GM18907 (cell line): Measurements from ENCODE around the gene EVX2.
A peak's percentile ranks its signal among the peaks of the same experiment; 100 is the strongest.

ENCODE experiments used
- ATAC-seq: cut with Tn5 transposase; IDR thresholded peaks from one replicate; pipeline ENCODE4 v1.9.1; 2021; ENCODE audit warnings: mild to moderate bottlenecking, moderate library complexity; ENCODE audit not compliant: unreplicated experiment

The EVX2 gene

GRCh38 chr2:176096243-176096985, 12.7 kb upstream of the EVX2 start:
- no peak for ATAC-seq

GRCh38 chr2:176095421-176095820, 11.7 kb upstream of the EVX2 start:
- no peak for ATAC-seq

DNA sequence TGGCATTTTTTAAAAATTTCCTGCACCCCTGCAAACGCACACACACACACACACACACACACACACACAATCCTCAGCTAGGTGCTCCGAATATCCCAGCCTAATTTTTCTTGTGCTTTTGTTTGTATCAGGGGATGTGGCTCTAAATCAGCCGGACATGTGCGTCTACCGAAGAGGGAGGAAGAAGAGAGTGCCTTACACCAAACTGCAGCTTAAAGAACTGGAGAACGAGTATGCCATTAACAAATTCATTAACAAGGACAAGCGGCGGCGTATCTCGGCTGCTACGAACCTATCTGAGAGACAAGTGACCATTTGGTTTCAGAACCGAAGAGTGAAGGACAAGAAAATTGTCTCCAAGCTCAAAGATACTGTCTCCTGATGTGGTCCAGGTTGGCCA, 10.6 kb upstream of the EVX2 start:
- ATAC-seq = no peak

DNA sequence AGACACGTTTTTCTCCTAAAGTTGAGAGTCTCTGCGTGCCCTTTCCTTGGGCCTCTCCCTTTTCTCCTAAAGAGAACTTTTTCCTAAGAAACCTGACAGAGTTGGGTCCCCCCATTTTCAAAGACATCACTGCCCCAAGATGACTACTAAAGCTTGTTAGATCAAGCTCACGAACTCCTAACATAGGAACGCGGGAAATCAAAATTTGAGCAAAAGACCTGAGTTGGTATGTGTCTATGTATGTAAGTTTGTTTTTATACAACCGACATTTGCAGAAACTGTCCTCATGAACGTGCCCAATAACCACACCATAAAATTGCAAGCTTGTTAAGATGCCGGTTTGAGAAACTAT, 10.1 kb upstream of the EVX2 start:
- ATAC-seq = no peak

- ATAC-seq = no peak
Observed at GRCh38 chr2:176093145-176093897, 9.6 kb upstream of the EVX2 start.

- no peak for ATAC-seq
Observed at GRCh38 chr2:176092270-176093144, 8.7 kb upstream of the EVX2 start, which contains the start of gene HOXD13. HOXD13 (plus strand) TSS chr2:176092721; CDS start chr2:176092891, 170 bp downstream.

GRCh38 chr2:176091329-176092258, 7.8 kb upstream of the EVX2 start:
- ATAC-seq = no peak

DNA sequence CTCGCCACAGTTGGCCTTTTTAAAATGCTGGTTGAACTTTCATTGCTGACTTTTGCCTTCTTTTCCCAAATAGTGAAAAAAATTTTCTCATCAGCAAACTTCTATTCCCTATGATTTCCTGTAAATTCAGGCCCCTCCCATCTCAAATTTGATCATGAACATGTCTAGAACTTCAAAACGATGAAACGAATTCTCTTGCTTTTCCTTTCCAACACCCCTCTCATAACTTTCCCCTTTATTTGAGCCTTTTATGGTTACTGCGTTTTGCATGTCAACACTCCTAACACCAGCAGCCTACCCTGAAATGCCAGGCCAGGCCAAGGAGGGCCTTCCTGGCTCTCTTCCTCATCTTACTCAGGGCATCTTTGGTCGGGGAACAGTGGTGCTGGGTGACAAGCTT, 7.1 kb upstream of the EVX2 start:
- ATAC-seq = no peak

DNA sequence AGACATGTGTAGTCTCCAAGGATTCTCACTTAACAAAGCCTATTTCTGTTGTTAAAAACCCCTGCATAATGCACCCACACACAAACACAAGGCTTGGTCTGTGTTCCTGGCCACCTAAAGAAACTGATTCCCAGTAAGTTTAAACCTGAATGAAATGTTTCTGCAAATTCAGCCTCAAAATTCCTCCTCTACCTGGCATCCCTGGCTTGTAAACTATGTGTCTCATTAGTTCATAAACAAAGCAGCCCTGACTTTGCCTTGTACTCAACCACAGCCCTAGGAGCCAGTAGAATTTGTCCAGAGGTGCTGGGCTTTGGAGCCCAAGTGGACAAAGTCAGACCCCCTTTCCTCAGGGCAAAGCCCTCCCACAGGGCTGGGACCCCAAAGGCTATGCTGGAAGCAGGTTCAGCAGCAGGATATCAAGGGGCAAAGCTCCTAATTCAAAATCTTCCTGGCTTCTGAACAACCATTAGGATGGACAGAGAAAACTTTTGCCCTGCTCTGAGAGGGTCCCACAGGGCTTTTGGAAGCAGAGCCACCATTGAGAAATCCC, 6.2 kb upstream of the EVX2 start:
- ATAC-seq = no peak

DNA sequence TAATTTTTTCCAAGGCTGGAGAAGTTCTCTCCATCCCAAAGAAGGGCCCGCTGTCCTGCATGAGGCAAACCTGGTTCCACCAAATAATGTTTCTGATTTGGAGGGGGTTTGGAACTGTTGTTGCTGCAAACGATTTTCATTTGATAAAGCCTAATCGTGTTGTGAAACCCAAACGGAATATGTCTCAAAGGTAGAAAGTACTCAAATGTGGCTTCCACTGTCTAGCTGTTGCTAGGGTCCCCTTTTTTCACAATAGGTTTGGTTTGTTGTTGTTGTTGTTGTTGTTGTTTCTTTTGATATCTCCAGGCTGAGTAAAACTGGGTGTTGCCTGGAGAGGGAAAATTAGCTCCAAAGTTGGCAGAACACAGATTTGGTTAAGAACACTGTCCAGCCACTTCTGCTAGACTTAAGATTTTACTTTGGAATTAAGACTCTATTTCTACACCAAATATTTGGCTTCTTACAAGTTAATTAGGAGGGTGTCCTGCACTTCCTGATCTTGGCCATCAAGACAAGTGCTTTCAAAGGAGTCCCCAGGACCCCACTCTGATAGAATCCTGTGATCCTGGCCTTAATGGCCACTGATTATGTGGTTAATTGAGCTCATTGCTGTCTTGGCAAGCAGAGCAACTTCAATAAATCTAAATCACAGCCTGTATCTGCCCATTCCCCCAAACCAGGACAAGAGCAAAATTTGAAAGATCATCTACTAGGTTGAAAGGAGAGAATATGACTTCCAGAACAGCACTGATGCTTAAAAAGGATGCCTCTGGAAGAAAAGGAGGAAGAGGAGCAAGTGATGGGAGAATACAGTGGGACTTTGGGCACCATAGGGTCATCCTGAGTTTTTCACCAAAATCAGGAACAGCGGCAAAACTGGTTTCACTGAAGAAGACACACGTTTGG, 5.4 kb upstream of the EVX2 start:
- no peak for ATAC-seq

DNA sequence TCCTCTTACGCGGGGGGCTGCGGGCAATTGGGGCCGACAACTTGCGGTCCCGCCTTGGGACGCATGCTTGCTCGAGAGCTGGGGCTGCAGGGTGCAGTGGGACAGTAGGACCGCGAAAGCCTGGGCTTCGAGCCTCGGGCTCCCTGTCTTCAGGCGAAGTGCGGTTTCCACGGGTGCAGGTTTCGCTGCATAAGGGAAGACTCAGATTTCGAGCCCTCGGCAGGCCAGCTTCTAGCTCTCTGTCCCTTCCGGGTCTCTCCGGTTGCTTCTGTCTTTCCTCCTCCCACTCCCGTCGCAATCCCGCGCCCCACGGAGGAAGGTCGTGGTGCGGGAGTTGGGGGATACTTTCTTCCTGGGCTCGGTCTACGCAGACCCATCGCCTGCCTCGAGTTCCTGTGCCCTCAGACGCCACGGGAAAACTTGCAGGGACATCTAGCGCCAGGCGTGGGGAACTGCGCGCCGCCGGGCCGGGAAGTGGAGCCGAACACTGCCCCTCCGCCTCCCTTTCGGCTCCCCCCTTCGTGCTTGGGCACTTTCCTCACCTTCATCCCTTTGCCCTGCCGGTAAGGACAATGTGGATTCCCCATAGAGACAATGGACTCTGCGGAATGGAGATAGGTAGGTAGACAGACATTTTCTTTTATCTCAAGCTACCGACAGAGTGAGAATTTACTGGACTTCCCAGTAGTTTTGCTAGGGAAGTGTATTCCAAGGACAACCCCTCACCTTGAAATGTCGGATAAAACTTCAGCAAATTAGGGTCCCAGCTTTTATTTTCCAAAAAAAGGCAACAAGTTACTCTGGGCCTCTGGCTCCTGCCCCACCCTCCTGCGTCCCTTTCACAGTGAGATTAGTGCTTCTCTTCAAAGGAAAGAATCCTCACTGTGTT, 4.5 kb upstream of the EVX2 start:
- peak; percentile 63 for ATAC-seq

DNA sequence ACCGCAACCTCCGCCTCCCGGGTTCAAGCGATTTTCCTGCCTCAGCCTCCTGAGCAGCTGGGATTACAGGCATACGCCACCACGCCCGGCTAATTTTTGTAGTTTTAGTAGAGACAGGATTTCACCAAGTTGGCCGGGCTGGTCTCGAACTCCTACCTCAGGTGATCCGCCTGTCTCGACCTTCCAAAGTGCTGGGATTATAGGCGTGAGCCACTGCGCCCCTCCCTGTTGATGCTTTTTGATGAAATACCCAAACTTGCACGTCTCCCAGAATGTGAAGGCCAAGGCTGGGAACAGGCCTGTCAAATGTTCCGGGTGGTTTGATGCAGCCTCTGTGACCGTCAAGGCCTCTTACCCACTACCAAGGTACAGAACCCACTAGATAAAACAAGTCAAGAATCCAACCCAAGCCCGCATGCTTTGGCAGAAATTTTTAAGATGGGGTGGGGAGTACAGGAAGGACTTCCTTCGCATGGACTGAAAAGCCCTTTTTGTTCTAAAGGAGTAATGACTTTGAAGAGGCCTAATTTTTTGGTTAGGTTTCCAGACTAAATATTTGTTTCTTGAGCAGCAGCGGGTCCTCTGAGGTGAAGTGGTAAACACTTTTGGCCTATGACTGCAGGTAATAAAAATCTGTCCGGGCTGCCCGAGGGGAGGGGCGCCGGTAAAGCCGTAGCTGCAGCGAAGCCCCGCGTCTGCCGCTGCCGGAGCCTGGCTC, 3.7 kb upstream of the EVX2 start:
- peak; percentile 11 for ATAC-seq

DNA sequence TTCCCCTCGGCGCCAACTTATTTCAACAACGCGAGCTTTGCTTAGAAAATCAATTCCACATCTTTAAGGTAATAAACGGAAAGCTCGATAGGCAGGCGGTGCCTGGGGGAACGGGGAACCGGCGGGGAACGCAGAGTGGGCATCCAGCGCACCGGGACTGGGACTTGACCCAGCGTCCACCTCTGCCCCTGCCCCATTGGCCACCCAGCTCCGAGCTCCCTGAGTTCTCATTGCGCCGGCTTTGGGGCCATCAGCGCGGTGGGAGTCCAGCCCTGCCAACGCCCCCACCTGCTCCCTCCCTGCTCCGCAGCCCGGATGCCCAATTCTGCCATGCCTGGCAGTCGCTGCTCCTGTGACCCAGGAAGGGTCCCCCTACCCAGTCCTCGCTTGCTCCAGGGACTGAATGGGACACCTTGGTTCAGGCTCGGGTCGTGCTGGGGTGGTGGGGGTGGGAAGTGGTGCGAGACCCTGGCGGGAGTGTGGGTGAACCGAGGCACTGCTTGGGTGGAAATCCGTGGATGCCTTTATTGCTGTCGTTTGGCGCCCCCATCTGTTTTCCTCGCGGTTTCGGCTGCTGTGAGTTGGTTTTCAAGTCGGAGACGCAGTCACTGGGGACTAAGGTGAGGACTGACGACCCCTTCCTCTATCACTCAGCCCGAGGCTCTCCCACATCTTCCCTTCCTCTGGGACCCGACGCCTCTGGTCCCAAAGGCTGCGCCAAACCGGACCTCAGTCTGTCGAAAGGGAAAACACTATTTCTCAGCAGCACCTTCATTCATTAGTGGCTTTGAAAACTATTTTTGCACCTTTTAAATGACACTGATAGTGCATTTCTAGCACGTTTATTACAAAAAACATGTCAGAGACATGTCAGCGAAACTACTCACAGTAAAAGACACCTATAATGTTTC, 2.4 kb upstream of the EVX2 start:
- no peak for ATAC-seq

- ATAC-seq = no peak
Observed at GRCh38 chr2:176085120-176085788, 1.5 kb upstream of the EVX2 start.

- ATAC-seq = no peak
Observed at GRCh38 chr2:176084611-176085119, 903 bp upstream of the EVX2 start.
